Stomach smooth muscle (tissue), 2 donors: Measurements from ENCODE around the gene RNF126.
"Not testable (repeated sequence)": the region's sequence is repeated elsewhere in the genome, so short reads cannot be mapped to it uniquely, and the experiment has no call there.

Experiments
- H3K27ac ChIP-seq: one replicate; pipeline ENCODE4 v1.7.0; 2013; ENCODE audit warnings: mild to moderate bottlenecking, low read length, inconsistent platforms
- H3K27me3 ChIP-seq, 2 donors: one replicate each; pipeline ENCODE4 v1.7.0; 2013; ENCODE audit warnings: low read length in 2 of 2; ENCODE audit not compliant: insufficient read depth in 2 of 2, control insufficient read depth in 1 of 2
- H3K36me3 ChIP-seq, 2 donors: one replicate each; pipeline ENCODE4 v1.7.0; 2013; ENCODE audit warnings: low read length in 2 of 2; ENCODE audit not compliant: control insufficient read depth in 2 of 2, insufficient read depth in 2 of 2
- H3K4me1 ChIP-seq: one replicate; pipeline ENCODE4 v1.7.0; 2013; ENCODE audit warnings: low read length; ENCODE audit not compliant: control insufficient read depth, insufficient read depth
- H3K4me3 ChIP-seq, 2 donors: one replicate each; pipeline ENCODE4 v1.7.0; 2013; ENCODE audit warnings: low read length in 2 of 2
- H3K9ac ChIP-seq, 2 donors: one replicate each; pipeline ENCODE4 v1.7.0; 2013; ENCODE audit warnings: low read length in 2 of 2, mild to moderate bottlenecking in 1 of 2
- H3K9me3 ChIP-seq, 2 donors: one replicate each; pipeline ENCODE4 v1.7.0; 2013; ENCODE audit warnings: low read length in 2 of 2; ENCODE audit not compliant: control insufficient read depth in 2 of 2
- donor health status: healthy.
- donor health status: Pancreatic carcinoma.

RNF126 gene

GRCh38 chr19:633786-634639 is 29.0 kb downstream of the RNF126 start:
- H3K9me3 ChIP-seq = no peaks in the 10 kb centered on the region
- peak overlapping the region; percentile 55 to 68 for H3K9ac ChIP-seq
- H3K27ac ChIP-seq = no peak overlapping the region
- peaks cover under 1 to 1% of the 10 kb centered on the region in 2 donors for H3K36me3 ChIP-seq
- peaks cover 31% of the 10 kb centered on the region for H3K4me1 ChIP-seq
- H3K4me3 ChIP-seq = peak overlapping the region; percentile 77 to 97
- no peaks in the 10 kb centered on the region for H3K27me3 ChIP-seq

- H3K4me1 ChIP-seq = peaks cover 26% of the 10 kb centered on the region
- no peaks in the 10 kb centered on the region for H3K9me3 ChIP-seq
- peaks cover 2 to 6% of the 10 kb centered on the region in 2 donors for H3K36me3 ChIP-seq
- H3K4me3 ChIP-seq = peak within 1 kb of the TSS; percentile 78 to 97
- peak within 1 kb of the TSS; percentile 31 for H3K27ac ChIP-seq
- H3K27me3 ChIP-seq = no peaks in the 10 kb centered on the region
- peak within 1 kb of the TSS; percentile 80 to 82 for H3K9ac ChIP-seq
Observed at GRCh38 chr19:633068-633785, 29.8 kb downstream of the RNF126 start, which contains the start of gene POLRMT. Gene POLRMT (minus strand): TSS chr19:633537. CDS start chr19:633512, 25 bp downstream.

GRCh38 chr19:632579-633067 is 30.4 kb downstream of the RNF126 start:
- peaks cover 26% of the 10 kb centered on the region for H3K4me1 ChIP-seq
- H3K36me3 ChIP-seq = peaks cover 2 to 8% of the 10 kb centered on the region in 2 donors
- H3K9me3 ChIP-seq = no peaks in the 10 kb centered on the region
- peak overlapping the region; percentile 80 to 82 for H3K9ac ChIP-seq
- no peak overlapping the region for H3K27ac ChIP-seq
- H3K27me3 ChIP-seq = no peaks in the 10 kb centered on the region
- peak overlapping the region; percentile 78 to 97 for H3K4me3 ChIP-seq

- no peaks in the 10 kb centered on the region for H3K27me3 ChIP-seq
- H3K9me3 ChIP-seq = no peaks in the 10 kb centered on the region
- no peak overlapping the region for H3K27ac ChIP-seq
- no peak overlapping the region for H3K9ac ChIP-seq
- peaks cover 4 to 13% of the 10 kb centered on the region in 2 donors for H3K36me3 ChIP-seq
- peaks cover 26% of the 10 kb centered on the region for H3K4me1 ChIP-seq
- H3K4me3 ChIP-seq = no peak overlapping the region
Observed at GRCh38 chr19:629961-630714, 32.9 kb downstream of the RNF126 start.

GRCh38 chr19:629515-629914 is 33.5 kb downstream of the RNF126 start:
- H3K27me3 ChIP-seq, H3K27ac ChIP-seq, H3K4me3 ChIP-seq, H3K9me3 ChIP-seq, H3K9ac ChIP-seq: not testable (repeated sequence)
- Histone ChIP-seq H3K36me3 (peaks cover 5 to 16% of the 10 kb centered on the region in 2 donors), H3K4me1 (peaks cover 25% of the 10 kb centered on the region)

- H3K9ac ChIP-seq = no peak overlapping the region
- no peak overlapping the region for H3K4me3 ChIP-seq
- H3K4me1 ChIP-seq = peaks cover 14% of the 10 kb centered on the region
- H3K27me3 ChIP-seq = no peaks in the 10 kb centered on the region
- no peak overlapping the region for H3K27ac ChIP-seq
- peaks cover 8 to 16% of the 10 kb centered on the region in 2 donors for H3K36me3 ChIP-seq
- no peaks in the 10 kb centered on the region for H3K9me3 ChIP-seq
Observed at GRCh38 chr19:628168-628567, 34.8 kb downstream of the RNF126 start.

- H3K4me3 ChIP-seq = not testable (repeated sequence)
Observed at GRCh38 chr19:626566-626965, 36.4 kb downstream of the RNF126 start.

GRCh38 chr19:625257-625656 is 37.8 kb downstream of the RNF126 start:
- H3K9me3 ChIP-seq = no peaks in the 10 kb centered on the region
- H3K36me3 ChIP-seq = peaks cover 13 to 16% of the 10 kb centered on the region in 2 donors
- no peak overlapping the region for H3K9ac ChIP-seq
- H3K4me3 ChIP-seq = no peak overlapping the region
- H3K4me1 ChIP-seq = no peaks in the 10 kb centered on the region
- no peaks in the 10 kb centered on the region for H3K27me3 ChIP-seq
- H3K27ac ChIP-seq = no peak overlapping the region

More at GRCh38 chr19:626566-626965, 36.4 kb downstream of the RNF126 start:
- H3K9ac ChIP-seq, H3K4me1 ChIP-seq, H3K9me3 ChIP-seq, H3K27me3 ChIP-seq, H3K27ac ChIP-seq: not testable (repeated sequence)
- H3K36me3 ChIP-seq = peaks cover 13 to 16% of the 10 kb centered on the region in 2 donors

- no peaks in the 10 kb centered on the region for H3K4me1 ChIP-seq
- no peak overlapping the region for H3K4me3 ChIP-seq
- H3K9ac ChIP-seq = no peak overlapping the region
- H3K27me3 ChIP-seq = no peaks in the 10 kb centered on the region
- peaks cover 16% of the 10 kb centered on the region in 2 donors for H3K36me3 ChIP-seq
- H3K27ac ChIP-seq = no peak overlapping the region
- H3K9me3 ChIP-seq = no peaks in the 10 kb centered on the region
Observed at GRCh38 chr19:624433-625109, 38.4 kb downstream of the RNF126 start.

GRCh38 chr19:623974-624373 is 39.0 kb downstream of the RNF126 start:
- no peaks in the 10 kb centered on the region for H3K9me3 ChIP-seq
- no peak overlapping the region for H3K9ac ChIP-seq
- no peak overlapping the region for H3K27ac ChIP-seq
- H3K4me1 ChIP-seq = no peaks in the 10 kb centered on the region
- peaks cover 15 to 19% of the 10 kb centered on the region in 2 donors for H3K36me3 ChIP-seq
- no peaks in the 10 kb centered on the region for H3K27me3 ChIP-seq
- no peak overlapping the region for H3K4me3 ChIP-seq
